HCT116 (cell line): ENCODE data around the gene BBC3. TPM values are rescaled to one million over a fixed set of nuclear protein-coding genes. Genes with fewer than 3 reads are reported as not detected.

Experiments used
- ATAC-seq: fragments of 200-7000 bp; cut with Tn5 transposase; 2 replicates; pipeline ENCODE4 v1.9.1; 2020; ENCODE audit warnings: mild to moderate bottlenecking, moderate library complexity
- BruUV-seq: library from RNA; stranded (reverse); fragments of 400-500 nt; replicated peaks from 2 replicates; lab custom pipeline; 2021; lab: Mats Ljungman, UMichigan
- CTCF ChIA-PET: fragments of 300-600 bp; sonication (Branson Sonifier 250); formaldehyde crosslinking; loops from one replicate; lab custom pipeline; 2021; ENCODE audit warnings: antibody characterized with exemption; lab: Charles Lee
- POLR2A ChIA-PET: fragments of 300-600, 350-600 bp; sonication (Branson Sonifier 250); formaldehyde crosslinking; loops from one replicate; lab custom pipeline; 2021; ENCODE audit warnings: antibody characterized with exemption; lab: Charles Lee
- RAD21 ChIA-PET, 2 experiments: fragments of 300-600 bp; sonication (Branson Sonifier 250); formaldehyde crosslinking; loops; one replicate each; lab custom pipeline; 2023; ENCODE audit warnings: low total read pairs in 2 of 2; ENCODE audit not compliant: uncharacterized antibody in 2 of 2, unreplicated experiment in 2 of 2, low non-redundant PET in 1 of 2; lab: Charles Lee
- DNase-seq: peaks from one replicate; pipeline ENCODE4 v3.0.0-alpha.2; 2010; ENCODE audit warnings: low read depth, low spot score
- H2AFZ ChIP-seq: fragments of 200-600 bp; shearing (Covaris generic), sonication (generic); 2 replicates; pipeline ENCODE4 v1.6.1; 2017; ENCODE audit warnings: low read depth, mixed run types, mixed read lengths, antibody characterized with exemption, low read length; ENCODE audit not compliant: poor library complexity, severe bottlenecking
- H3K27ac ChIP-seq: 2 replicates; pipeline ENCODE4 v1.5.1; 2012; ENCODE audit warnings: low read depth, low read length
- H3K27me3 ChIP-seq: fragments of 200-600 bp; sonication (generic); 2 replicates; pipeline ENCODE4 v1.6.1; 2016; ENCODE audit warnings: mixed run types, low read length, mixed read lengths; ENCODE audit not compliant: insufficient read depth
- H3K36me3 ChIP-seq, 2 experiments: fragments of 200-500 bp in 1 of 2; fragments of 200-600 bp in 1 of 2; sonication (Bioruptor generic) in 1 of 2; sonication (generic) in 1 of 2; 2 replicates each; pipeline versions ENCODE4 v1.5.1 to v1.6.1; 2014 to 2016; ENCODE audit warnings: low read length in 2 of 2, inconsistent platforms in 1 of 2, mixed read lengths in 1 of 2, mixed run types in 1 of 2; ENCODE audit not compliant: insufficient read depth in 2 of 2, control insufficient read depth in 1 of 2
- H3K4me1 ChIP-seq, 2 experiments: fragments of 200-600 bp in 1 of 2; sonication (generic) in 1 of 2; 2 replicates each; pipeline versions ENCODE4 v1.5.1 to v1.6.1; 2012 to 2017; ENCODE audit warnings: low read length in 2 of 2, inconsistent platforms in 1 of 2, mild to moderate bottlenecking in 1 of 2, mixed read lengths in 1 of 2, mixed run types in 1 of 2, moderate library complexity in 1 of 2; ENCODE audit not compliant: insufficient read depth in 2 of 2, control insufficient read depth in 1 of 2
- H3K4me2 ChIP-seq: fragments of 200-600 bp; sonication (generic); 2 replicates; pipeline ENCODE4 v1.6.1; 2017; ENCODE audit warnings: mixed run types, low read length, mixed read lengths
- H3K4me3 ChIP-seq, 2 experiments: fragments of 200-600 bp in 1 of 2; sonication (generic) in 1 of 2; replicated peaks in 1 of 2; 2 replicates each; pipeline ENCODE4 v1.5.1; 2011 to 2016; ENCODE audit warnings: low read length in 2 of 2, control low read depth in 1 of 2, low read depth in 1 of 2, mild to moderate bottlenecking in 1 of 2, mixed read lengths in 1 of 2, mixed run types in 1 of 2
- H3K79me2 ChIP-seq: fragments of 200-600 bp; sonication (generic); 2 replicates; pipeline ENCODE4 v1.6.1; 2017; ENCODE audit warnings: mild to moderate bottlenecking, mixed run types, low read length, moderate library complexity, mixed read lengths; ENCODE audit not compliant: insufficient read depth
- H3K9ac ChIP-seq: fragments of 200-600 bp; sonication (generic); 2 replicates; pipeline ENCODE4 v1.6.1; 2016; ENCODE audit warnings: low read length, mixed read lengths
- H3K9me2 ChIP-seq: fragments of 200-600 bp; sonication (generic), shearing (Covaris generic); 2 replicates; pipeline ENCODE4 v1.6.1; 2017; ENCODE audit warnings: mixed run types, mild to moderate bottlenecking, moderate library complexity; ENCODE audit not compliant: insufficient read depth
- H3K9me3 ChIP-seq, 2 experiments: fragments of 200-500 bp in 1 of 2; fragments of 200-600 bp in 1 of 2; sonication (Bioruptor generic) in 1 of 2; sonication (generic) in 1 of 2; 2 replicates each; pipeline ENCODE4 v1.6.1; 2014 to 2017; ENCODE audit warnings: low read length in 2 of 2, mixed read lengths in 2 of 2, inconsistent platforms in 1 of 2, low read depth in 1 of 2, mild to moderate bottlenecking in 1 of 2, mixed run types in 1 of 2, moderate library complexity in 1 of 2; ENCODE audit not compliant: control insufficient read depth in 1 of 2, insufficient read depth in 1 of 2
- H4K20me1 ChIP-seq: fragments of 200-600 bp; sonication (generic), shearing (Covaris generic); 2 replicates; pipeline ENCODE4 v1.6.1; 2017; ENCODE audit warnings: mixed run types, mild to moderate bottlenecking, moderate library complexity; ENCODE audit not compliant: insufficient read depth
- CEBPB ChIP-seq: IDR thresholded peaks from 2 replicates; pipeline ENCODE4 v1.6.1; 2012; ENCODE audit warnings: low read depth
- EGR1 ChIP-seq: IDR thresholded peaks from 2 replicates; pipeline ENCODE4 v1.6.1; 2012; ENCODE audit warnings: low read depth
- ELF1 ChIP-seq: IDR thresholded peaks from 2 replicates; pipeline ENCODE4 v1.6.1; 2012; ENCODE audit warnings: low read depth, borderline replicate concordance
- JUND ChIP-seq: IDR thresholded peaks from 2 replicates; pipeline ENCODE4 v1.6.1; 2012
- POLR2A ChIP-seq: IDR thresholded peaks from 2 replicates; pipeline ENCODE4 v1.7.0; 2011; ENCODE audit warnings: borderline replicate concordance; ENCODE audit not compliant: insufficient read depth, insufficient read length; ENCODE audit errors: extremely low read depth
- POLR2AphosphoS5 ChIP-seq: IDR thresholded peaks from 2 replicates; pipeline ENCODE4 v1.6.1; 2011; ENCODE audit warnings: mild to moderate bottlenecking, low read depth, low read length, moderate library complexity
- SP1 ChIP-seq: IDR thresholded peaks from 2 replicates; pipeline ENCODE4 v1.6.1; 2012; ENCODE audit warnings: low read depth
- SRF ChIP-seq: IDR thresholded peaks from 2 replicates; pipeline ENCODE4 v1.6.1; 2012; ENCODE audit warnings: low read depth
- ZBTB33 ChIP-seq: IDR thresholded peaks from 2 replicates; pipeline ENCODE4 v1.6.1; 2011; ENCODE audit warnings: mild to moderate bottlenecking, low read length, moderate library complexity; ENCODE audit not compliant: insufficient replicate concordance; ENCODE audit errors: extremely low read depth
- intact Hi-C: fragments of 100-400 bp; cut with micrococcal nuclease; formaldehyde crosslinking; loops from 2 replicates; pipeline ENCODE4 v1.10.0; 2022
- total RNA-seq: library from RNA; stranded (reverse); gene quantifications from one replicate; pipeline ENCODE4 v1.2.1, GENCODE V29; 2021; ENCODE audit not compliant: unreplicated experiment

The BBC3 gene
- total RNA-seq, 1 experiment from 2014 or later = 45.0 TPM

- H3K36me3 ChIP-seq = peaks cover 8 to 10% of the 10 kb centered on the region in 2 experiments; a peak in 2 of 4 replicates
- peak within 1 kb of the TSS; percentile 83 for H3K27ac ChIP-seq
- peak; percentile 89 for DNase-seq
- no peaks in the 10 kb centered on the region for H3K9me3 ChIP-seq
- ChIA-PET RAD21 (interaction anchor here (0.6 to 1.1 kb wide), 6 partner anchors 10 to 154 kb away, joined by 3 to 7 read pairs (median 4); partner anchors contain the start of gene CCDC9 (in 2 of the 2)), CTCF (interaction anchor here (0.8 to 1.5 kb wide), 7 partner anchors 10 to 75 kb away, joined by 3 to 7 read pairs (median 4); partner anchors contain the start of genes CCDC9 and DHX34), POLR2A (interaction anchor here (0.5 to 2.1 kb wide), 11 partner anchors 9 to 161 kb away, joined by 3 to 23 read pairs (median 5); partner anchors contain the start of genes CCDC9, DHX34 and ZC3H4)
- no TSS peak for BruUV-seq
- no peaks in the 10 kb centered on the region; the same call in 1 of the 2 replicates for H3K79me2 ChIP-seq
- peak within 1 kb of the TSS; percentile 97 for H3K4me2 ChIP-seq
- ATAC-seq = peak; percentile 84
- no peak within 1 kb of the TSS for H2AFZ ChIP-seq
- H3K4me3 ChIP-seq = peak within 1 kb of the TSS; percentile 76 to 89
- no peaks in the 10 kb centered on the region for H3K9me2 ChIP-seq
- intact Hi-C loops = no loop called here
- peaks cover 10 to 34% of the 10 kb centered on the region in 2 experiments; a peak in 3 of 4 replicates for H3K4me1 ChIP-seq
- H3K9ac ChIP-seq = peak within 1 kb of the TSS; percentile 93
- no peaks in the 10 kb centered on the region for H3K27me3 ChIP-seq
- no peaks in the 10 kb centered on the region for H4K20me1 ChIP-seq
- peak; percentile 33 for TF ChIP-seq ZBTB33
- TF ChIP-seq POLR2AphosphoS5 = peak; percentile 59
- peak; percentile 76 for TF ChIP-seq EGR1
- TF ChIP-seq ELF1 = no peak; the same call in 1 of the 2 replicates
- TF ChIP-seq CEBPB = no peak
- TF ChIP-seq JUND = no peak
- TF ChIP-seq SP1 = peak; percentile 26
- peak; percentile 27 for TF ChIP-seq POLR2A
- TF ChIP-seq SRF = no peak
Measured at GRCh38 chr19:47274071-47274890, 43.3 kb upstream of the BBC3 start, which contains the start of gene INAFM1. Gene INAFM1 (plus strand): TSS chr19:47274885. CDS start chr19:47274920, 35 bp downstream.
